22Rv1 (cell line): Measurements from ENCODE around the gene HNRNPU.

ENCODE experiments used
- H3K27ac ChIP-seq: fragments of 450-650 bp; 2 replicates; pipeline ENCODE4 v1.5.1; 2017
- ZFX ChIP-seq: fragments of 450-650 bp; IDR thresholded peaks from 2 replicates; pipeline ENCODE4 v1.6.1; 2017; ENCODE audit warnings: antibody characterized with exemption, borderline replicate concordance
- TF ChIP-seq, protein P1 (sequence below): fragments of 450-650 bp; IDR thresholded peaks from 2 replicates; pipeline ENCODE4 v1.5.1; 2017; ENCODE audit warnings: mild to moderate bottlenecking

The HNRNPU gene

DNA sequence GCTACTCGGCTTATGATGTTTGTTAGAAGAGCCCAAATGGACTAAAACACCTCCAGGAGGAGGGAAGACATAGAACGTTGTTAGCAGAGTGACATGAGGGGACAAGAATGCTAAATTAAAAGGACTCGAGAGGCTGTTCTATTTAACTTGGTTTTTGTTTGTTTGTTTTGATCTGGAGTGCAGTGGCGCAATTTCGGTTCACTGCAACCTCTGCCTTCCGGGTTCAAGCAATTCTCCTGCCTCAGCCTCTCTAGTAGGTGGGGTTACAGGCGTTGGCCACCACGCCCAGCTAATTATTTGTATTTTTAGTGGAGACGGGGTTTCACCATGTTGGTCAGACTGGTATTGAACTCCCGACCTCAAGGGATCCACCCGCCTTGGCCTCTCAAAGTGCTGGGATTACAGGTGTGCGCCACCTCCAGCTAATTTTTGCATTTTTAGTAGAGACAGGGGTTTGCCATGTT lies 5.1 kb upstream of the HNRNPU start:
- no peak overlapping the region for H3K27ac ChIP-seq
- no peak for TF ChIP-seq ZFX
- TF ChIP-seq, protein P1, sequence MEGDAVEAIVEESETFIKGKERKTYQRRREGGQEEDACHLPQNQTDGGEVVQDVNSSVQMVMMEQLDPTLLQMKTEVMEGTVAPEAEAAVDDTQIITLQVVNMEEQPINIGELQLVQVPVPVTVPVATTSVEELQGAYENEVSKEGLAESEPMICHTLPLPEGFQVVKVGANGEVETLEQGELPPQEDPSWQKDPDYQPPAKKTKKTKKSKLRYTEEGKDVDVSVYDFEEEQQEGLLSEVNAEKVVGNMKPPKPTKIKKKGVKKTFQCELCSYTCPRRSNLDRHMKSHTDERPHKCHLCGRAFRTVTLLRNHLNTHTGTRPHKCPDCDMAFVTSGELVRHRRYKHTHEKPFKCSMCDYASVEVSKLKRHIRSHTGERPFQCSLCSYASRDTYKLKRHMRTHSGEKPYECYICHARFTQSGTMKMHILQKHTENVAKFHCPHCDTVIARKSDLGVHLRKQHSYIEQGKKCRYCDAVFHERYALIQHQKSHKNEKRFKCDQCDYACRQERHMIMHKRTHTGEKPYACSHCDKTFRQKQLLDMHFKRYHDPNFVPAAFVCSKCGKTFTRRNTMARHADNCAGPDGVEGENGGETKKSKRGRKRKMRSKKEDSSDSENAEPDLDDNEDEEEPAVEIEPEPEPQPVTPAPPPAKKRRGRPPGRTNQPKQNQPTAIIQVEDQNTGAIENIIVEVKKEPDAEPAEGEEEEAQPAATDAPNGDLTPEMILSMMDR = no peak

DNA sequence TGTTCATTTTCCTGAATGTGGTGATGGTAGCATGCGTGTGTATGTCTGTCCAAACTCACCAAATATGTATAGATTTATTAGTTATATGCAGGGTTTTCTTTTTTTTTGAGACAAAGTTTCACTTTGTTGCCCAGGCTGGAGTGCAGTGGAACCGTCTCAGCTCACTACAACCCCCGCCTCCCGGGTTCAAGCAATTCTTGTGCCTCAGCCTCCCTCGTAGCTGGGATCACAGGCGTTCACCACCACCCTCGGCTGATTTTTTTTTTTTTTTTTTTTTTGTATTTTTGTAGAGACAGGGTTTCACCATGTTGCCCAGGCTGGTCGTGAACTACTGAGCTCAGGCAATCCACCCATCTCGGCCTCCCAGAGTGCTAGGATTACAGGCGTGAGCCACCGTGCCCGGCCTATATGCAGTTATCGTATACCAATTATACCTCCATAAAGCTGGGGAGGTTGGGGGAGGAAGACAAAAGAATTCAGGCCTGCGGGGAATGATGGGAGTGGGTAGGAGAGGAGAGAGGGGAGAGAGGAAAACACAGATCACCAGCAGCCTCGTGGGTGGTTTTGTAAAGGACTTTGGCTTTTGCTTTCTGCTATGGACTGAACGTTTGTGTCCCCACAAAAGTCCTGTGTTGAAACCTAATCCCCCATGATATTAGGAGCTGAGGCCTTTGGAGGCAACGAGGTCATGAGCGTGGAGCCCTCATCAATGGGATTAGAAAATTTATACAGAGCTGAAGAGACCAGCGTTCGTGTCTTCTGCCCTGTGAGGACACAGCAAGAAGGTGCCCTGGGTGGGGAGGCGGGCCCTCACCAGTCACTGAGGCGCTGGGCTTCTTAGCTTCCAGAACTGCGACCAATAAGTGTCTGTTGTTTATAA lies 4.4 kb upstream of the HNRNPU start:
- TF ChIP-seq, protein P1 = no peak
- H3K27ac ChIP-seq = no peak overlapping the region

DNA sequence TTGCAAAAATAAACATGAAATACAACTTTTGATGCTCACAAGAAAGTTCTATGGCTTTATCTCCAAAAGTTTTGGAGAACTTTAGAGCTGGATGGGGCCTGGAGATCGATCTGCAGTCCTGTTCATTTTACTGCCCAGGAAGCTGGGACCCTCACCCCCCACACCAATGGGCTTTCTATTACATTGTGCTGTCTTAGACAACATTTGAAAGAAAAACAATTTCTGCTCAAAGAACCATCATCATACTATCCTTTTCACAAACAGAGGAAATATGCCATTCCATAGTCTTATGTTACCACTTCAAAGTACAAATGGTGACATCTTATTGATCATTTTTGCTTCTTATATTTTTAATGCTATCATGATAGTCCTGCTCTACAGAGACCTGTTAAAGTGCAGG lies 2.0 kb upstream of the HNRNPU start:
- no peak for TF ChIP-seq ZFX
- TF ChIP-seq, protein P1 = no peak
- no peak overlapping the region for H3K27ac ChIP-seq

DNA sequence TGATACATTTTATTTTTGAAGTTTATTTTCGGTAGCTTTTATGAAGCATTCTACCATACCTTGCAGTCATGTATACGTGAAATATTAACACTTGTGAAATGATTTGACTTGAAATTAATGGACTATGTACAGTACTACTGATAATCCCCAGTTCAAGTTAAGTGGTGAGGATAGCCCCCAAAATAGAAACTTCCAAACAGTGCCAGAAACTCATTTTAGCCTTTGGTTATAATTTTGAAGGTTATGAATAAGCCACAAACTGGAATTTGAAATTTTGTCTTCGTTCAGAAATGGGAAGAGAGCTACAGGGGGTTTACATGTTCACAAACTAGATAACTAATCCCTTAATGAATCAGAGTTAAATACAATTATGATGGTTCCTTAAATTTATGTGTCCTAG lies 1.5 kb upstream of the HNRNPU start:
- H3K27ac ChIP-seq = peak overlapping the region; percentile 99; the same call in 1 of the 2 replicates

DNA sequence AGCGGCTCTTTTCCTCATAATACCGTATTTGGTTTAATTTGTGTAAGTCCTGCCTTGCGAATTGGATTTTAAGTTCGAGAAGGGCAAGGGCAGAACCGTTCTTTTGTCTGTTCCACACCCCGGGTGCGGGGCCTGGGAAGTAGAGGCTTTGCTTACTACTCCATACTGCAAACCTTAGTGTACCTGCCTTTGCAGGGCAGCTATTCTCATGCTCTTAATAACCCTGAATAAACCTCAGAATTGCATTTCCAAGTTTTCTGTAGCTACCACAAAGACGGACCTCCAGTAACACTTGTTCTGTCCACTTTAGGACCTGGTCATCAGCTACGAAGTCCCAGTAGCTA lies 657 bp upstream of the HNRNPU start:
- TF ChIP-seq, protein P1 = no peak
- TF ChIP-seq ZFX = no peak
- peak overlapping the region; percentile 99 for H3K27ac ChIP-seq

More for the DNA sequence above, 1.5 kb upstream of the HNRNPU start:
- TF ChIP-seq, protein P1 = no peak
- TF ChIP-seq ZFX = no peak

DNA sequence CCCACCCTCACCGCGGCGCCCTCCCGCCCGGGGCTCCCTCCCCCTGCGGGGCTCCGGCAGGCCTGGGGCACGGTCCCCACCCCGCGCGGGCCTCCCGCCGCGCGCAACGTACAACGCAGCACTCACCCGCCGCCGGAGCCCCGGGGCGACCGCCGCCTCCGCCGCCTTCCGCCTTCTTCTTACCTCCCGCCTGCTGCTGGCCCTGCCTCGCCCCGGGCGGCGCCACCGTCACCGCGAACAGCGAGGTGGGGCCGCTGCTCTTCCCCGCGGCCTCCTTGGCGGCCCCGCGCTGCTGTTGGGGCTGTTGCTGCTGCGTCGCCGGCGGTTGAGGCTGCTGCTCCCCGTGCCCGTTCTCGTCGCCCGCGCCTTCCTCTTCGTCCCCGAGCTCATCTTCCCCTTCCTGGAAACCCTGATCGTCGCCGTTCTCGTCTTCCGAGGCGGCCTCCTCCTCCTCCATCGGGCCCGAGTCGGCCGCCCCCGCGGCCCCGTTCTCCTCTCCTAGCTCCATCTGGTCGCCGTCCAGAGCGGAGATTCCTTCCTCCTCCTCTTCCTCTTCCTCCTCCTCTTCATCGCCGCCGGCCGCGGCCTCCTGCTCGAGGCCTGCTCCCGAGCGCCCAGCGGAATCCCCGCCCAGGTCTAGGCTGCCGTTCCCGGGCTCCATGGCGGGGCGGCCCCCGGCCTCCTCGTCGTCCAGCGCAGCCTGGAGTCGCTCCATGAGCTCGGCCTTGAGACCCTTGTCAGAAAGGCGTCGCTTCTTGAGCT lies 671 bp downstream of the HNRNPU start:
- no peak for TF ChIP-seq ZFX
- TF ChIP-seq, protein P1 = no peak
- peak overlapping the region; percentile 99 for H3K27ac ChIP-seq
